Measurements from ENCODE around the gene FANCM. TPM values are rescaled to one million over a fixed set of nuclear protein-coding genes. Genes with fewer than 3 reads are reported as not detected.
"Not testable (repeated sequence)": the region's sequence is repeated elsewhere in the genome, so short reads cannot be mapped to it uniquely, and the experiment has no call there.

FANCM gene
- total RNA-seq, 1 experiment from 2014 or later, result 7.2 TPM

GRCh38 chr14:45142083-45142482 is 6.4 kb downstream of the FANCM start:
- DNase-seq (ENCODE audit: extremely low read depth, low read depth), result not testable (repeated sequence)

GRCh38 chr14:45144658-45145057 is 8.9 kb downstream of the FANCM start:
- no peak for DNase-seq (ENCODE audit: extremely low read depth, low read depth)

DNA sequence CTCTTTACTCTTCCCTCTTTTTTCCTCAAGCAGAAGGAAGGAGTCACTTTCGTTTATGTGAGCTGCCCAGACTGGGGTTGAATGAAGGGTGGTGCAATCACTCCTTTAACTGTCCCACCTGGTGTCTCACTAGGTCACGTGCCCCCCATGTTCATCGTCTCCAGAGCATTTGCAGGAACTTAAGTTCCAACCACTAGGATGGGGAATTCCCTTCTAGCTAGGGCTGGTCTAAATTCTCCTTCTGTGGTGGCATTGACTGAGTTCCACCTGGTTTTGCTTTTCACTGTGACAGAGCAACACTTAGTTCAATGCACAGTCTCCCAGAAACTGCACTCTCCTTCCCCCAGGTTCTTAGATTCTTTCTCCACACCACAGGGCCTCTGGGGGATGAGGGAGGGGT is 9.5 kb downstream of the FANCM start:
- DNase-seq (ENCODE audit: extremely low read depth, low read depth), result no peak

- DNase-seq (ENCODE audit: extremely low read depth, low read depth), result no peak
These were observed 13.9 kb downstream of the FANCM start for GRCh38 chr14:45149602-45150001.

- no peak for DNase-seq (ENCODE audit: extremely low read depth, low read depth)
These were observed 14.7 kb downstream of the FANCM start for GRCh38 chr14:45150386-45150890.

DNA sequence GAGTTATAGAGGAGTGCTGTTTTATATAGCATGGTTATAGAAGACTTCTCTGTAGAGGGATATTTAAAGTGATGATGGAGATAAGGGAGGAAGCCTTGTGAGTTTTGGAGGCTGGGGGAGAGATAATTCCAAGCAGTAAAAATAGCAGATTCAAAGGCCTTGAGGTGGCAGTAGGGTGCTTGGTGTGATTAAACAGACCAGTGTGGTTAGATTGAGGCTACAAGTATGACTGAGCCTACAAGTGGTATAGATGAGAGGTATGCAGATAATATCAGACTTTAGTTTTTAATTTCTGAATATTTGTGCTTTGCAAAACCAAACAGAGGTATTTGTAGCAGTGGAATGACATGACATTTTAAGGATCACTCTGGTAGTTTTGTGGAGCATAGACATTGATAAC is 20.3 kb downstream of the FANCM start:
- DNase-seq (ENCODE audit: extremely low read depth, low read depth), result no peak

GRCh38 chr14:45169906-45170305 is 34.2 kb downstream of the FANCM start:
- no peak for DNase-seq (ENCODE audit: extremely low read depth, low read depth)

DNA sequence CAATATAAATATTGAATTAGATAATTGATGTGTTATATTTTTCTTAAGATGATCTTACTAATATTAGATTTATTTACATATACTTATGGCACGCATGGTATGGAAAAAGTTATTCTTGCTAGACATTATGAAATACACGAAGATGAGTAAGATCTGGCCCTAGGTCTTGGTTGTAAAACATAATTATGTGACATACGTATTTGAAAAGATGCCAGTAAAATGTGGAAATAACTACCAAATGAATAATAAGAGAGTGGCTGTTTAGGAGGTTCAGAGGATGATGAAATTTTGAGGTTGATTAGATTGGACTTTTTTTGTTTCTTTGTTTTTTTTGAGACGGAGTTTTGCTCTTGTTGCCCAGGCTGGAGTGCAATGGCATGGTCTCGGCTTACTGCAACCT is 41.3 kb downstream of the FANCM start:
- no peak for DNase-seq (ENCODE audit: extremely low read depth, low read depth)

DNA sequence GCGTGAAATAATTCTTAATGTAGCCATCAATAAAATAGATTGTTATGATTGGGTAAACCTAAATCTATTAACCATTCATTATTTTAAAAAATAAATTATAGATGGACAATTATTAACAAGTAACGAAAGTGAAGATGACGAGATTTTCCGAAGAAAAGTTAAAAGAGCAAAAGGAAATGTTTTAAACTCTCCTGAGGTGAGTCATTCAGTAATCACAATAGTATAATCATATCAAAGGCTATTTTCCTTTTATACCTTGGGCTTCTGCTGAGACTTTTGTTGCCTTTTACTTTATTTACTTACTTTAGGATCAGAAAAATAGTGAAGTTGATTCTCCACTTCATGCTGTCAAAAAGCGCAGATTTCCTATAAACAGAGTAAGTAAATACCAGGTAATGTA is 45.6 kb downstream of the FANCM start:
- DNase-seq (ENCODE audit: extremely low read depth, low read depth), result no peak

DNA sequence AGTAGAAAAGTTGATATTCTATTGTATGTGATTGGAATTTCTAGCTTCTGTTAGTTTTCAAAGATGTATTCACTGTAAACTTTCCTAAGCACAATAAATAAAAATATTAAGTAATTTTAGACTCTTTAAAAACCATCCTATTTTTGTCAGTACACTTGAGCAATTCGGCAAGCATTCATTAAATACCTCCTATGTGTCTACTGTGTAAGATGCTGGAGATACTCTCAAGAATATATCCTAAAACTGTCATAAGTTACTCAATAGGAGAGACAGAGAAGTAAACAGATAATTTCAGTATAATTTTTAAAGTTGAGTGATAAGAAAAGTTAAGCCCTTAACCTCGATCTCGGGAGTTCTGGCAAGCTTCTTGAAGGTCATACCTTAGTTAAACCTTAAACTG is 46.1 kb downstream of the FANCM start:
- no peak for DNase-seq (ENCODE audit: extremely low read depth, low read depth)

GRCh38 chr14:45185100-45185814 is 49.5 kb downstream of the FANCM start:
- DNase-seq (ENCODE audit: extremely low read depth, low read depth), result no peak

DNA sequence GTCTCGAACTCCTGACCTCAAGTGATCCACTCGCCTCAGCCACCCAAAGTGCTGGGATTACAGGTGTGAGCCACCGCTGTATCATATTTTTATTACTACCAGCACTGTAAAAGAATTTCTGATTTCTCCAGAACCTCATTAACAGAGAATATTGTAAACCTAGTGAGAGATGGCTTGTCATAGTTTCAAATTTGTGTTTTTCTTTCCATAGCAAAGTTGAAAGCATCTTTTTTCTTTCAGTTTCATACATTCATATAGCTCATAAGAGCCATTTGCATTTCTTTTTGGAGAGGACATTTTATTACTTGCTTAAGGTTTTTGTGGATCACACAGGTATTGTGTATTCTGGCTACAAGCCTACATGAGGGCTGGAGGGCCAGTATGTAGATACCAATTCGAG is 59.2 kb downstream of the FANCM start:
- DNase-seq (ENCODE audit: extremely low read depth, low read depth), result no peak

DNA sequence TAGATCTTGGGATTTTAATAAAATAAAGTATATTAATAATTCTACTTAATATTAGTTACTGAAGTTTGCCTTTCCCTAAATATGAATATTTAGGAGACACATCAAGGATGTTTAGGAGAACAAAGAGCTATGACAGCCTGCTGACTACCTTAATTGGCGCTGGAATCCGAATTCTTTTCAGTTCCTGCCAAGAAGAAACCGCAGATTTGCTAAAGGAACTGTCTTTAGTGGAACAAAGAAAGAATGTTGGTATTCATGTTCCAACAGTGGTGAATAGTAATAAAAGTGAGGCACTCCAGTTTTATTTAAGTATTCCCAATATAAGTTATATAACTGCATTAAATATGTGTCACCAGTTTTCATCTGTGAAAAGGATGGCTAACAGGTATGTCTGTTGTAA is 62.8 kb downstream of the FANCM start:
- DNase-seq (ENCODE audit: extremely low read depth, low read depth), result no peak

GRCh38 chr14:45199230-45199629 is 63.5 kb downstream of the FANCM start:
- DNase-seq (ENCODE audit: extremely low read depth, low read depth), result no peak

GRCh38 chr14:45201905-45202304 is 66.2 kb downstream of the FANCM start:
- DNase-seq (ENCODE audit: extremely low read depth, low read depth), result peak; percentile 4

- DNase-seq (ENCODE audit: extremely low read depth, low read depth), result no peak
These were observed 68.5 kb downstream of the FANCM start for GRCh38 chr14:45204241-45204640.

DNA sequence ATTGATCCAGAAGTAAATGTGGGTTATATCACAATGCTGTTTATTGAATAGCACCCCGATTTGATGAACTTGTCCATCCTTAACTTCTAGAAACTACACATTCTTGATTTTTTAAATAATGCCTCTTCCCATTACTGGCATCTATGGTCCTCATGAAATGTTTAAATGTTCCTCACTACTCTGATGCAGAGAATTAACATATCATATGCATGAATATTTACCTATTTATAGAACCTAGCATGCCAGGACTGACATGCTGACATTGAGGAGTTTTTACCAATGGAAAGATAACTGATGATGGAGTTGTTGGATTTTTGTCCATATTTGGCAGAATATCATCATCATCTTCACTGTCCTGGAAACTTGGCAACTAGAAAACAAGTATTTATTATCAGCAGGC is 74.4 kb downstream of the FANCM start:
- DNase-seq (ENCODE audit: extremely low read depth, low read depth), result no peak

GRCh38 chr14:45211295-45211694 is 75.6 kb downstream of the FANCM start:
- no peak for DNase-seq (ENCODE audit: extremely low read depth, low read depth)

DNA sequence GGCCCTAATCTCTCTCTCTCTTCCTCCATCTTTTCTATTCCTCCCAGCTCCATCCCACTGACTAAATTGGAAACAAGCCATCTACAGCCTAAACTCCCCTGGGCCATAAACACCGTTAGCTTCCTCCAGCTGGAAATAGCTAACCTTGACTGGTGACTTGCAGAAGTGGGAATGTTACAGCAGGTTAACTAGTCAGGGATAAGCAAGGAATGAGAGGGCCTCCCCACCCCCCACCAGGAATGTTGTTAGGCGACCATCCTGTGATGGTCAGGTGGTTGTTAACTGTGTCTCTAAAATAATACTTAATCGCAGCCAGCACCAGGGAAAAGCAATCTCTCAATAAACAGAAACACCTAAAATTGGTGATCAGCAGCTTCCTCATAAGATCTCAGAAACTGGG is 76.5 kb downstream of the FANCM start:
- no peak for DNase-seq (ENCODE audit: extremely low read depth, low read depth)

DNA sequence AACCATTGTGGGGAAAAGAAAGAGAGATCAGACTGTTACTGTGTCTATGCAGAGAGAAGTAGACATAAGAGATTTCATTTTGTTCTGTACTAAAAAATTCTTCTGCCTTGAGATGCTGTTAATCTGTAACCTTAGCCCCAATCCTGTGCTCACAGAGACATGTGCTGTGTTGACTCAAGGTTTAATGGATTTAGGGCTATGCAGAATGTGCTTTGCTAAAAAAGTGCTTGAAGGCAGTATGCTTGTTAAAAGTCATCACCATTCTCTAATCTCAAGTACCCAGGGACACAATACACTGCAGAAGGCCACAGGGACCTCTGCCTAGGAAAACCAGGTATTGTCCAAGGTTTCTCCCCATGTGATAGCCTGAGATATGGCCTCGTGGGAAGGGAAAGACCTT is 78.0 kb downstream of the FANCM start:
- not testable (repeated sequence) for DNase-seq (ENCODE audit: extremely low read depth, low read depth)

- not testable (repeated sequence) for DNase-seq (ENCODE audit: extremely low read depth, low read depth)
These were observed 78.6 kb downstream of the FANCM start for GRCh38 chr14:45214341-45214740.

- DNase-seq (ENCODE audit: extremely low read depth, low read depth), result no peak
These were observed 86.9 kb downstream of the FANCM start for GRCh38 chr14:45222485-45223262.

Data from NCI-H460 (cell line).